ENCODE measurements around the gene XG.

DNA sequence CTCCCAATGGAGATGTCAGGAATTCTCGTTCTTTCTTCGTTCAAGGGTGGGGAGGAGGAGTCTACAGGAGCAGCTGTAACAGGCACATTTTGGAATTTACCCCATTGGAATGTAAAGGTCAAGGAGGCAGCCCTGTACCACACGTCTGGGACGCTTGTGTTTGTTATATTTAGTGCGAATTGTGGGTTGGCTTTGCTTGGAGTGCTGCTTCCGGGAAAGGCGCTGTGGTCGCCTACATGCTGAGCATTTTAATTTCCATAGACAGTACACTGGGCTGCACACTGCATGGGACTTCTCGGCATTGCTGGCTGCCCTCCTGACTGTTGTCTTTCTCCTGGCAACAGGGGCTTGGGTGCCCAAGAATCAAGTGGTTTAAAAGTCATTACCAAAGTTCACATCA, 89.7 kb downstream of the XG start:
- no peak for TF ChIP-seq POLR2A (IDR thresholded peaks at IDR 0.05; ENCODE audit: extremely low read depth, insufficient read length)
- TF ChIP-seq, protein P1, sequence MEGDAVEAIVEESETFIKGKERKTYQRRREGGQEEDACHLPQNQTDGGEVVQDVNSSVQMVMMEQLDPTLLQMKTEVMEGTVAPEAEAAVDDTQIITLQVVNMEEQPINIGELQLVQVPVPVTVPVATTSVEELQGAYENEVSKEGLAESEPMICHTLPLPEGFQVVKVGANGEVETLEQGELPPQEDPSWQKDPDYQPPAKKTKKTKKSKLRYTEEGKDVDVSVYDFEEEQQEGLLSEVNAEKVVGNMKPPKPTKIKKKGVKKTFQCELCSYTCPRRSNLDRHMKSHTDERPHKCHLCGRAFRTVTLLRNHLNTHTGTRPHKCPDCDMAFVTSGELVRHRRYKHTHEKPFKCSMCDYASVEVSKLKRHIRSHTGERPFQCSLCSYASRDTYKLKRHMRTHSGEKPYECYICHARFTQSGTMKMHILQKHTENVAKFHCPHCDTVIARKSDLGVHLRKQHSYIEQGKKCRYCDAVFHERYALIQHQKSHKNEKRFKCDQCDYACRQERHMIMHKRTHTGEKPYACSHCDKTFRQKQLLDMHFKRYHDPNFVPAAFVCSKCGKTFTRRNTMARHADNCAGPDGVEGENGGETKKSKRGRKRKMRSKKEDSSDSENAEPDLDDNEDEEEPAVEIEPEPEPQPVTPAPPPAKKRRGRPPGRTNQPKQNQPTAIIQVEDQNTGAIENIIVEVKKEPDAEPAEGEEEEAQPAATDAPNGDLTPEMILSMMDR (IDR thresholded peaks at IDR 0.05; ENCODE audit: low read depth, low read length) = no peak
